Measurements from ENCODE around the gene KCNJ15. TPM values are rescaled to one million over a fixed set of nuclear protein-coding genes. Genes with fewer than 3 reads are reported as not detected.

The KCNJ15 gene
- total and polyA plus RNA-seq, 10 of the 15 experiments (the other 5 are each of a cell fraction or from before 2014, with no cell fraction given): 0.05 to 2.7 (median 0.33) TPM; not detected in 6

DNA sequence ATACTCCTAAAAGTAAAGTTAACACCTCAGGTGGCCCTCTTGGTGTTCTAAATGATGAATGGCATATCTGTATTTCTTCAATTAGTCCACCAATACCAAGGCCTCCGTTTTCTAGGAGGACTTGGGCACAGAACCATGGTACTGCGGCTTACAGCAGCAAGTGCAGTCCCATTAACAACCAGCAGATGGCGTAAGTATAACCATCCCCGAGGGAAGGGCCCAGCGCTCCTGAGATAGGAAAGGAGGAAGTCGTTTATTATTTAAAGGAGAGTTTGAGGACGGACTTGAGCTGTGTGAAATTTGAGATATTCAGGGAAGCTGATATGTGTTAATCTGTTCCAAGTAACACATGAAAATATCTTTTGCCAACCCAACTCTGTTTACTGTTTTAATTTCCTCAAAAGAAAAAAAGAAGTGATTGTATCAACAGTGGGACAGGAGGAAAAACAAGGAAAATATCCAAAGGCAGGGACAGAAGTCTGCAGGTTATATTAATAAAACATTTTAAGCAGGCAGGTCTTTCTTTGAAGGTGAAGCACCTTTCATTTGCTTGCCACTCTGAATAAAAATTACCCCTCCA lies 37.7 kb upstream of the KCNJ15 start (continued):
- no peak for TF ChIP-seq GABPA (IDR thresholded peaks at IDR 0.05; ENCODE audit: low read depth)
- TF ChIP-seq, protein P1, sequence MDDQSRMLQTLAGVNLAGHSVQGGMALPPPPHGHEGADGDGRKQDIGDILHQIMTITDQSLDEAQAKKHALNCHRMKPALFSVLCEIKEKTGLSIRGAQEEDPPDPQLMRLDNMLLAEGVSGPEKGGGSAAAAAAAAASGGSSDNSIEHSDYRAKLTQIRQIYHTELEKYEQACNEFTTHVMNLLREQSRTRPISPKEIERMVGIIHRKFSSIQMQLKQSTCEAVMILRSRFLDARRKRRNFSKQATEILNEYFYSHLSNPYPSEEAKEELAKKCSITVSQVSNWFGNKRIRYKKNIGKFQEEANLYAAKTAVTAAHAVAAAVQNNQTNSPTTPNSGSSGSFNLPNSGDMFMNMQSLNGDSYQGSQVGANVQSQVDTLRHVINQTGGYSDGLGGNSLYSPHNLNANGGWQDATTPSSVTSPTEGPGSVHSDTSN (IDR thresholded peaks at IDR 0.05; ENCODE audit: insufficient replicate concordance, low read depth, low read length): no peak
- no peak for TF ChIP-seq FOS (IDR thresholded peaks at IDR 0.05; ENCODE audit: borderline replicate concordance, extremely low read depth, insufficient read length)
- no peak for TF ChIP-seq HDGF (IDR thresholded peaks at IDR 0.05)
- TF ChIP-seq, protein P2, sequence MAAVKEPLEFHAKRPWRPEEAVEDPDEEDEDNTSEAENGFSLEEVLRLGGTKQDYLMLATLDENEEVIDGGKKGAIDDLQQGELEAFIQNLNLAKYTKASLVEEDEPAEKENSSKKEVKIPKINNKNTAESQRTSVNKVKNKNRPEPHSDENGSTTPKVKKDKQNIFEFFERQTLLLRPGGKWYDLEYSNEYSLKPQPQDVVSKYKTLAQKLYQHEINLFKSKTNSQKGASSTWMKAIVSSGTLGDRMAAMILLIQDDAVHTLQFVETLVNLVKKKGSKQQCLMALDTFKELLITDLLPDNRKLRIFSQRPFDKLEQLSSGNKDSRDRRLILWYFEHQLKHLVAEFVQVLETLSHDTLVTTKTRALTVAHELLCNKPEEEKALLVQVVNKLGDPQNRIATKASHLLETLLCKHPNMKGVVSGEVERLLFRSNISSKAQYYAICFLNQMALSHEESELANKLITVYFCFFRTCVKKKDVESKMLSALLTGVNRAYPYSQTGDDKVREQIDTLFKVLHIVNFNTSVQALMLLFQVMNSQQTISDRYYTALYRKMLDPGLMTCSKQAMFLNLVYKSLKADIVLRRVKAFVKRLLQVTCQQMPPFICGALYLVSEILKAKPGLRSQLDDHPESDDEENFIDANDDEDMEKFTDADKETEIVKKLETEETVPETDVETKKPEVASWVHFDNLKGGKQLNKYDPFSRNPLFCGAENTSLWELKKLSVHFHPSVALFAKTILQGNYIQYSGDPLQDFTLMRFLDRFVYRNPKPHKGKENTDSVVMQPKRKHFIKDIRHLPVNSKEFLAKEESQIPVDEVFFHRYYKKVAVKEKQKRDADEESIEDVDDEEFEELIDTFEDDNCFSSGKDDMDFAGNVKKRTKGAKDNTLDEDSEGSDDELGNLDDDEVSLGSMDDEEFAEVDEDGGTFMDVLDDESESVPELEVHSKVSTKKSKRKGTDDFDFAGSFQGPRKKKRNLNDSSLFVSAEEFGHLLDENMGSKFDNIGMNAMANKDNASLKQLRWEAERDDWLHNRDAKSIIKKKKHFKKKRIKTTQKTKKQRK (IDR thresholded peaks at IDR 0.05; ENCODE audit: low read depth, low read length): no peak
- peak; percentile 67; the same call in 1 of the 2 replicates for TF ChIP-seq SPI1 (IDR thresholded peaks at IDR 0.05; ENCODE audit: borderline replicate concordance, insufficient read depth, low read depth, low read length)
- TF ChIP-seq SMC3 (IDR thresholded peaks at IDR 0.05; ENCODE audit: borderline replicate concordance, low read length): peak; percentile 97
- no peak for TF ChIP-seq SUPT20H (IDR thresholded peaks at IDR 0.05; ENCODE audit: borderline replicate concordance, control insufficient read depth, low read depth, low read length)
- TF ChIP-seq ZNF384 (IDR thresholded peaks at IDR 0.05; ENCODE audit: borderline replicate concordance, low read depth, low read length): no peak
- peak; percentile 75 for TF ChIP-seq RAD21 (IDR thresholded peaks at IDR 0.05; ENCODE audit: insufficient read depth, low read depth, low read length)
- TF ChIP-seq, protein P3, sequence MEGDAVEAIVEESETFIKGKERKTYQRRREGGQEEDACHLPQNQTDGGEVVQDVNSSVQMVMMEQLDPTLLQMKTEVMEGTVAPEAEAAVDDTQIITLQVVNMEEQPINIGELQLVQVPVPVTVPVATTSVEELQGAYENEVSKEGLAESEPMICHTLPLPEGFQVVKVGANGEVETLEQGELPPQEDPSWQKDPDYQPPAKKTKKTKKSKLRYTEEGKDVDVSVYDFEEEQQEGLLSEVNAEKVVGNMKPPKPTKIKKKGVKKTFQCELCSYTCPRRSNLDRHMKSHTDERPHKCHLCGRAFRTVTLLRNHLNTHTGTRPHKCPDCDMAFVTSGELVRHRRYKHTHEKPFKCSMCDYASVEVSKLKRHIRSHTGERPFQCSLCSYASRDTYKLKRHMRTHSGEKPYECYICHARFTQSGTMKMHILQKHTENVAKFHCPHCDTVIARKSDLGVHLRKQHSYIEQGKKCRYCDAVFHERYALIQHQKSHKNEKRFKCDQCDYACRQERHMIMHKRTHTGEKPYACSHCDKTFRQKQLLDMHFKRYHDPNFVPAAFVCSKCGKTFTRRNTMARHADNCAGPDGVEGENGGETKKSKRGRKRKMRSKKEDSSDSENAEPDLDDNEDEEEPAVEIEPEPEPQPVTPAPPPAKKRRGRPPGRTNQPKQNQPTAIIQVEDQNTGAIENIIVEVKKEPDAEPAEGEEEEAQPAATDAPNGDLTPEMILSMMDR (IDR thresholded peaks at IDR 0.05 in 2 of 3, conservative IDR thresholded peaks at IDR 0.05 in 1 of 3; ENCODE audit: control insufficient read depth in 2 of 3, extremely low read depth in 1 of 3, insufficient read depth in 1 of 3, low read depth in 3 of 3, low read length in 3 of 3): peak; percentile 77 to 90 (median 81)
- TF ChIP-seq, protein P4, sequence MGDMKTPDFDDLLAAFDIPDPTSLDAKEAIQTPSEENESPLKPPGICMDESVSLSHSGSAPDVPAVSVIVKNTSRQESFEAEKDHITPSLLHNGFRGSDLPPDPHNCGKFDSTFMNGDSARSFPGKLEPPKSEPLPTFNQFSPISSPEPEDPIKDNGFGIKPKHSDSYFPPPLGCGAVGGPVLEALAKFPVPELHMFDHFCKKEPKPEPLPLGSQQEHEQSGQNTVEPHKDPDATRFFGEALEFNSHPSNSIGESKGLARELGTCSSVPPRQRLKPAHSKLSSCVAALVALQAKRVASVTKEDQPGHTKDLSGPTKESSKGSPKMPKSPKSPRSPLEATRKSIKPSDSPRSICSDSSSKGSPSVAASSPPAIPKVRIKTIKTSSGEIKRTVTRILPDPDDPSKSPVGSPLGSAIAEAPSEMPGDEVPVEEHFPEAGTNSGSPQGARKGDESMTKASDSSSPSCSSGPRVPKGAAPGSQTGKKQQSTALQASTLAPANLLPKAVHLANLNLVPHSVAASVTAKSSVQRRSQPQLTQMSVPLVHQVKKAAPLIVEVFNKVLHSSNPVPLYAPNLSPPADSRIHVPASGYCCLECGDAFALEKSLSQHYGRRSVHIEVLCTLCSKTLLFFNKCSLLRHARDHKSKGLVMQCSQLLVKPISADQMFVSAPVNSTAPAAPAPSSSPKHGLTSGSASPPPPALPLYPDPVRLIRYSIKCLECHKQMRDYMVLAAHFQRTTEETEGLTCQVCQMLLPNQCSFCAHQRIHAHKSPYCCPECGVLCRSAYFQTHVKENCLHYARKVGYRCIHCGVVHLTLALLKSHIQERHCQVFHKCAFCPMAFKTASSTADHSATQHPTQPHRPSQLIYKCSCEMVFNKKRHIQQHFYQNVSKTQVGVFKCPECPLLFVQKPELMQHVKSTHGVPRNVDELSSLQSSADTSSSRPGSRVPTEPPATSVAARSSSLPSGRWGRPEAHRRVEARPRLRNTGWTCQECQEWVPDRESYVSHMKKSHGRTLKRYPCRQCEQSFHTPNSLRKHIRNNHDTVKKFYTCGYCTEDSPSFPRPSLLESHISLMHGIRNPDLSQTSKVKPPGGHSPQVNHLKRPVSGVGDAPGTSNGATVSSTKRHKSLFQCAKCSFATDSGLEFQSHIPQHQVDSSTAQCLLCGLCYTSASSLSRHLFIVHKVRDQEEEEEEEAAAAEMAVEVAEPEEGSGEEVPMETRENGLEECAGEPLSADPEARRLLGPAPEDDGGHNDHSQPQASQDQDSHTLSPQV (IDR thresholded peaks at IDR 0.05): no peak
- peak; percentile 37 to 50; a peak in 2 of 4 replicates for TF ChIP-seq IKZF2 (IDR thresholded peaks at IDR 0.05)

Data from GM12878 (cell line).